Fibroblast of lung (primary cell): ENCODE data around the gene COG8.
A peak's percentile ranks its signal among the peaks of the same experiment; 100 is the strongest.

Experiments
- CTCF ChIP-seq, 2 donors: IDR thresholded peaks in 1 of 2; conservative IDR thresholded peaks in 1 of 2; 1 replicate in 1 of 2; 2 replicates in 1 of 2; pipeline ENCODE4 v1.5.1; 2011 to 2012; ENCODE audit warnings: low read length in 2 of 2, control low read depth in 1 of 2, inconsistent platforms in 1 of 2, low read depth in 1 of 2, mild to moderate bottlenecking in 1 of 2
- EZH2 ChIP-seq: IDR thresholded peaks from 2 replicates; pipeline ENCODE4 v1.5.1; 2012; ENCODE audit warnings: low read length, control low read depth, mild to moderate bottlenecking; ENCODE audit errors: missing control alignments

DNA sequence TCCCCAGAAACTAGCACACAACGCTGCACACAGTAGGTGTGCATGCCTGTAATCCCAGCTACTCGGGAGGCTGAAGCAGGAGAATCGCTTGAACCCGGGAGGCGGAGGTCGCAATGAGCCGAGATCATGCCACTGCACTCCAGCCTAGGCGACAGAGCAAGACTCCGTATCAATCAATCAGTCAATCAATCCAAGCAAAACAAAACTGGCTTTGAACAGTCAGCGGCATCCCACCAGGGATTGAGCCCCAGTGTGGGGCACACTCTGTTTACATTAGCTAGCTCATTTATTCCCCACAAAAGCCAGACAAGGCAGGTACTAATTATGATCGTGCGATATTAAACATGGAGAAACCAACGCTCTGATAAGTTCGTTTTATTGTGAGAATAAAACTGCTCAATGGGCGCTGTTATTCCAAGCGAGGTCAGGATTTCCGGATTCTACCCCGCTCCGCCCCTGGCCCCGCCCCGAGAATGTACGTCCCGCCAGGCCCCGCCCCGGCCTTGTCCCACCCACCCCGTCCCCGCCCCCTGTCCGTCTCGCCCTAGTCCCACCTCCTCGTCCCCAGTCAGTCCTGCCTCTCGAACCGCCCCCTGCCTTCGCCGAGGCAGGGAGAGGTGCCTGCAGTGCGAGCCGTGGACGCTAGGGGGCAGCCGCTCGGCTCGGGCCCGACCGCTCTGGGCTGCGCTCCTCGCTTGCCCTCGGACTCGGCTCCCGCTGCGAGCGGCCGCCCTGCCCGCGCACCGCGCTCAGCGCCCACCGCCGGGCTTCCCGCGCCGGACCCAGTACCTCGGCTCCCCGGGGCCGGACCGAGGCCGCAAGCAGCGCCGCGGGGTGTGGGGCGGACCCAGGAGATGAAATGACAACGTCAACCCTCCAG, 28.5 kb downstream of the COG8 start, which contains the start of gene VPS4A:
- TF ChIP-seq CTCF (conservative IDR thresholded peaks at IDR 0.05 in 1 of 2, IDR thresholded peaks at IDR 0.05 in 1 of 2; ENCODE audit: low read depth in 1 of 2, low read length in 2 of 2) (peak; percentile 61 to 63), EZH2 (no peak)
